HG03064 (cell line): ENCODE results near the gene LRRC59.
"Not testable (repeated sequence)": the region's sequence is repeated elsewhere in the genome, so short reads cannot be mapped to it uniquely, and the experiment has no call there.

ENCODE experiments used
- ATAC-seq: cut with Tn5 transposase; IDR thresholded peaks from one replicate; pipeline ENCODE4 v1.9.1; 2021; ENCODE audit warnings: low read depth; ENCODE audit not compliant: unreplicated experiment

Gene LRRC59

DNA sequence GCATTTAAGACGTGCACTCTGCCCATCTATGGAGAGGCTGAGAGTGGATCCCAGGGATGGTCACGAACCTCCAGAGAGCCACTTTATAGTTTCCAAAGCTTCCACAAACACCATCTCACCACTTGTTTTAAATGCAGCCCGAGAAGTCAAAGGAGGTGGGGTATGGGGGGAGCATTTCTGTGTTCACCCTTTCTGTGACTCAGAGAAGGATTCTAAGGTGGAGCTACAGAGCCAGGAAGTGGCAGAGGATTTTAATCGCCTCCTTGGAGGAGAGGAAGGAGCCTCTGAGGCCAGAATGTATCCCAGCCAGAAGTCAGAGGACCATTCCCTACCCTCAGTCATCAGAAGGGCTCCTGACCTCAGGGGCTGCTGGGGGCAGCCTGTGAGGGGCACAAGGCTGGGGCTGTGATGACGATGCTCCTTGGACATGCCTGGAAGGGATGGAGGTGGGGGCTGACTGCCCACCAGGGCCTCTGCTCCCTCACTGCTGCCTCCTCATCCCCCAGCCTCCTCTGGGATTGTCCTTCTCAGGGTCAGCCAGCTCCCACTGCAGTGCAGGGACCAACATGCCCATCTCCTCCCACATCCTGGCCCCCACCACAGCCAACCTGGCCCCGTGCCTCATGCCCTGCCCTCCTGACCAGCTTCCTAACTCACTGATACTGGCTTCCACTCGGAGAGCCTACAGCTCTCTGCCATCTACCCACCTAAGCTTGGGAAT lies 48.6 kb downstream of the LRRC59 start:
- no peak for ATAC-seq

DNA sequence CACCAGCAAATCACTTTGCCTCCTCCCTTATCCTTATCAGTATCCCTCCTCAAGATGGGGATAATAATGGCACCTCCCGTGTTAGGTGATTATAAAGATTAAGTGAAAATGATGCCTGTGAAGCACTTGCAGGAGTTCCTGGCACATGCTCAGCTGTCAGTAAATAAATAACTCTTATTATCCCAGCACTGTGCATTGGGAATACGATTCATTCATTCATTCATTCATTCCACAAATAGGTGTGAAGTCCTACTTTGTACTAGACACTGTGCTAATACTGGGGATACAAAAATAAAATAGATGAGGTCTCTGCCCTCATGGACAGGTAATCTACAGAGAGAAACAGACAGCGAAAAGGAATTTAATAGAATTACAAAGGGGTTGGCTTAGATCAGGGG lies 49.4 kb downstream of the LRRC59 start:
- no peak for ATAC-seq

DNA sequence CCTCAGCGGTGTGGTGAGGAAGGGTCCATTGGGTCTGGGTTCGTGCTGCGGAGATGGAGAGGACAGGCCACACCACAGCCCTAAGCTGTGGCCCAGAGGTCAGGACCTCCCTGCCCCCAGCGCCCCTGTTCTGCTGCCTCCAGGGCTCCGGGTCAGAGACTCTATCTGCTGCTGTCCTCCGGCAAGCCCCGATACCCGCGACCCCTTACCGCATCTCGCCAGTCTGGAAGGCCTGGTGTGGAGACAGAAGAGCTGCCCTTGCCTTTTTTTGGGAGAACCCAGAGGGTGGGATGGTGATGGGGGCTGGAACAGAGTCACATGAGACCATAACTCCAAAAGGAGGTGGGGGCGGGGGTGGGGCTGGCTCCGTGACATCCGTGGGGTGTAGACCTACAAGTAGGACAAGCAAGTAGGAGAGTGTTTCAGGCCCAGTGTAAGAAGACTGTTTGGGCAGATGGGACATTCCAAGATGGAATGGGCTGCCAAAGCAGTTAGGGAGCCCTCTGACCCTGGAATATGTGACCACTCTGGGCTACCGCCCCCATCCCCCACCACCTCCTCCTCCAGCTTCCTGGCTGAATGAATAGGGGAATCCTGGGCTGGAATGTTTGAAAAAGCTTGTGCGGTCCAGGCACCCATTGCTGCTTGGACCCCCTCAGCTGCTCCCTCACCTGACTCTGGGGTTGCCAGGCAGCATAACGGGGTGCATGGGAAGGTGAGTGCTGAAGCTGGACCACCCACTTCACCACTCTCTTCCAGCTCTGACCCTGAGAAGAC lies 50.0 kb downstream of the LRRC59 start:
- ATAC-seq, result no peak

DNA sequence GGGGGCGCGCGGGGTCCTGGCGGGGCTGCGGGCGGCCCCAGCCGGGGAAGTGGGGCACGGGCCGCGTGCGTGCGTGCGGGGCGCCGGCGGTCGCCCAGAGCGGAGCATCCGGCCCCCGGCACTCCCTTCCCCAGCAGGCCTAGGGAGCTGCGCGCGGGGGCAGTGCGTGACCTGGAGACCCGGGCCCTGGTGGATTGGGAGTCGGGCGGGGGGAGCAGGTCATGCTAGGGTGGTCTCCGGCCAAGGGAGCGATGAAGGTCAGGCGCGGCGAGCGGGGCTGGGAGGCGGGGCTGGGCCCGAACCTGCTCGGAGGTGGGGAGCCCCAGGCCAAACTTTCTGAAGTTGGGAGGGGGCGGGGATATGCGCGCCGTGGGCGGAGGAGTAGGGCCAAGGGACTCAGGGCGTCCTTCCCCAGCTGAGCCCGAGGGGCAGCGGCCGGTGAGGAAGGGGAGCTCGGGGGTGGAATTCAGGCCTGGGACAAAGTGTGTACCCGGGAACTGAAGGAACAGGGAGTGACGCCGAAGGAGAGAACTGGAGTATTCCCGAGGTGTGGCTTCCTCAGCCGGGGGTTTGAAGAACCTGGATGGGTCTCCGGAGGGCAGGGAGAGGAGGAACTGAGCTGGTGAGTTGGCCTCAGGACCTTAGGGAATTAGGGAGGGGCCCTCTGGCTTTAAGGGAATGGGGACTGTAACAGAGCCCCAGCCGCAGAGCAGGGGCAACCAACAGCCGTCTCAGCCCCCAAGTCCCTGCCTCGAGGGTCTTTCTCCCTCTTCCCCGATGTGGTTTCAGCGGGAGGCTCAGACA lies 50.8 kb downstream of the LRRC59 start:
- peak; percentile 52 for ATAC-seq

DNA sequence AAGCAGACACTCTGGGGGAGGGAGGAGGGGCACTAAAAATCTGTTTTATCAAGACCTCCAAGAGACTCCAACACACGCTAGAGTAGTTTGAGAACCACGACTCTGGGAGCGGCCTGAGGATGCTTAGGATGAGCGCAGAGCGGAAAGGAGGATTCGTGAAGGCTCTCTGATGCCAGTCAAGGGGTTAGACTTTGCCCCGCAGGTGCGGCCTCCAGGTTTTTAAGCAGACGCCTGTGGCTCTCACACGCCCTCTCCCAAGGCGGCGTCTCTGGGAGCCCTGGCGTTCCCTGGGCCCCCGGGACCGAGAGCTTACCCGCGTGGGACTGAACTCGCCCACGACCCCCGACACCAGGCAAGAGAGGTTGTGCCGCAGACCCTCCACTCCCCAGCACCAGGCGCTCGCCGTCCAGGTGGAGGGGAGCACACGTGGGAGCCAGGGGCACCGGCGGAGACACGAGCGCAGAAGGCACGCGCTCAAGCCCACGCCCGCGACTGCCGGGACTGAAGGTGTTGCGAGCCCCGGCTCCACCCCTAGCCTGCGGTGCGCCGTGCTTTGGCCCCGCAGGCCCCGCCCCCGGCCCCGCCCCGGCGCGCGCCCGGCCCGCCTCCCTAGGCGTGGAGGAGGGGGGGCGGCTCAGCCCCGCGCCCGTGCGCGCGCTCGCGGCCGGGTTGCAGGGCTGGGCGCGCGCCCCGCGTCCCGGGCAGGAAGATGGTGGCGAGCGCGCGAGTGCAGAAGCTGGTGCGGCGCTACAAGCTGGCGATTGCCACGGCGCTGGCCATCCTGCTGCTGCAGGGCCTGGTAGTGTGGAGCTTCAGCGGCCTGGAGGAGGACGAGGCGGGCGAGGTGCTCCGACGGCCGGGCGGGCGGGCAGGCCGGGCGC lies 51.7 kb downstream of the LRRC59 start, which contains the start of gene XYLT2:
TSS of gene XYLT2 (plus strand) at position 695 of the 881 bp plus-strand sequence. CDS start at position 710, 15 bp downstream.
- ATAC-seq, result peak; percentile 87

DNA sequence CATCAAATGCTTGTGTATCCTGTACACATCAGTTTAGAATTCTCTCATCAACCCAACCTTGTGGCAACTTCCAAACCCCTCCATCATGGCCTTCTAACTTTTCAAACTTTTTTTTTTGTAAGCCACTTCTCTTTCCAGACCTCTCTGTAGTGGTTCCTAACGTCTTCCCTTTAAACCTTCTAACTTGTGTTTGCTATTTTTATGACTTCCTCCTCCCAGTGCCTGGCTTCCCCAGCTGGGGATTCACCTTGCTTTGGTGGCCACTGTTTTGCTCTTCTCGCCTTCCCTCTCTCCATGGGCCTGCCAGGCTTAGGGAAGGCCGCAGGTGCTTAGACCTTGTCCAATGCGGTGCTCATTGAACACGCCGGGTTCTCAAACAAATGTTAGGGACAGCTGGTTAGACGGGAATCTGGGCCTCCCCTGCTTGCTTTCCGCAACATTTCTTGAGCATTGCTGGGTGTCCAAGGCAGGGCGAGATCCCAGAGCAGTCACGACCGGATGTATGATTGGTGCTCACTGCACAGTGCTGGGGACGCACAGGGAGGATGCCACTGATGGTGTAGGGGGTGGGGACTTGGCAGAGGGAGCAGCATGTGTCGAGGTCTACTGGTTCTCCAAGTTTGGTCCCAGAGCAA lies 52.5 kb downstream of the LRRC59 start:
- no peak for ATAC-seq

DNA sequence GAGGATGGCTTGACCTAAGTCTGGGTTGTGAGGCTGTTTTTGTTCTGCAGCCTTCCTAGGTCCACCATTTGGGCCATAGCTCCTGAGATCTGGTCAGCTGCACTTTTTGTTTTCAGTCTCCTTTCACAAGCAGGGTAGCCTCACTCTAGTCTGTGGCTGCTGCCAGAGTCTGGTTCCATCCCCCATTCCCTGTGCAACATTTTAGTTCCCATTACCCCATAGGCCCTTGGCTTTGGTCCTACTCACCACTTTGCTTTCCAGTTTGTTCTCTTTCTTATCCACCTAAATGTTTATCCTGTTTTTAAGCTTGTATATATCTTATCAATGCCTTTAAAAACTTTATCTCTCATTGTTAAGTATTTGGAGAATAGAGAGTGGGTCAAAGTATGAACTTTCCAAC lies 57.9 kb downstream of the LRRC59 start:
- no peak for ATAC-seq

DNA sequence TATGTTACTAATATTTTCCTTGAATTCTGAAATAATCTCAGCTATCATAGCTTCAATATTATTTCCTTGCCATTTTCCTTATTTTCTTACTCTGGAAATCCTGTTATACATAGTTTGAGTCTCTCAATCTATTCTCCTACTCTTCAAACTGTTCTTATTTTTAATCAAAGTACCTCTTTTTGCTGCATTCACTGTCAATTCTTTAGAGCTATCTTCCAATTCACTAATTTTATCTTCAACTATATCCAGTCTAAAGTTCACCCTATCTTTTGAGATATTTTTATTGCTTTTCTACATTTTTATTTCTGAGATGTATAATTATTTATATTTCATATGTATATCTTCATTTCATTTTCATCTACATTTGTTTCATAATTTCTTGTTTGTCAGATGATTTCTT lies 58.7 kb downstream of the LRRC59 start:
- no peak for ATAC-seq

DNA sequence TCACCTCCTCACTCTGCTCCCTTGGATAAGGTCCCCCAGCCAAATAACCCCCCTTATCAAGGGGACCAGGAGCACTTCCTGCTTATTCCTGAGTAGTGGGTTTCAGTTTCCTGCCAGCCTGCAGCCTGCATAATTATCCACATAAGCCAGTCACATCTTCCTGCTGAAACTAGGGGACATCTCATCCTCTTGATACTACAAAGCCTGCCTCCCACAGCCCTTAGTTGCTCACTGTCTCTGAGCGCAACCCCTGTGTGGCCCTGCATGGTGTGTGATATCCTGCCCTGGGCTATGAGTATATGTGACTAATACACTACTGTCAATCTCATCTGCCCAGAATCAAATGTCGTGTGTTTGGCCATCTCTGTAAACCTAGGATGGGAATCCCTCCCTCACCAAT lies 59.4 kb downstream of the LRRC59 start:
- ATAC-seq, result no peak

DNA sequence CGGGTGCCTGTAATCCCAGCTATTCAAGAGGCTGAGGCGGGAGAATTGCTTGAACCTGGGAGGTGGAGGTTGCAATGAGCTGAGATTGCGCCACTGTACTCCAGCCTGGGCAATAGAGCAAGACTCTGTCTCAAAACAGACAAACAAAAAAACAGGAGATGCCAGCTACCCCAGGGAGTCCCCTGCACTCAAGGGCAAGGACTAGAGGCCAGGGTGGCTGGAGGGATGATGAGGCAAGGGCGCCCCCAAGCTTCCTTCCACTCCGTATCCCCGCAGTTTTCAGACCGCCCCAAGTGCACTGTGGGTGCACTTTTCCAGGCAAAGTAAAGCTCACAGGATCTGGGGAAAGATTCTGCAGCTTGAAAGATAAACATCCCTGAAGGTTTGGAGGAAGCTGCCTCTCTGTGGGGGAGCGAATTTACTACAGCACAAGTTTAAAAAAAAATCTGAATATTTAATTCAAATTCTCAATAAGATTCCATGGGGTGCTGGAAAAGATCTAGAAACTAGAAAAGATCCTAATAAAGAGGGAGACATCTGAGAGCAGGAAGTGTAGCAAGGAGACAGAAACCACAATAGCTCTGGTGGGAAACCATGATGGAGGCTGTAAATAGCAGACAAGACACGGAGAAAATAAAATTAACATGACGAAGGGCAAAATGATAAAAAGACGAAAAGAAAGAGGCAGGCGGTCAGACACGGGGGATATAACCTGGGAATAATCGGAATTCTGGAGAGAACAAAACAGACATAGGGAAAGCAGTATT lies 63.8 kb downstream of the LRRC59 start:
- ATAC-seq, result not testable (repeated sequence)

DNA sequence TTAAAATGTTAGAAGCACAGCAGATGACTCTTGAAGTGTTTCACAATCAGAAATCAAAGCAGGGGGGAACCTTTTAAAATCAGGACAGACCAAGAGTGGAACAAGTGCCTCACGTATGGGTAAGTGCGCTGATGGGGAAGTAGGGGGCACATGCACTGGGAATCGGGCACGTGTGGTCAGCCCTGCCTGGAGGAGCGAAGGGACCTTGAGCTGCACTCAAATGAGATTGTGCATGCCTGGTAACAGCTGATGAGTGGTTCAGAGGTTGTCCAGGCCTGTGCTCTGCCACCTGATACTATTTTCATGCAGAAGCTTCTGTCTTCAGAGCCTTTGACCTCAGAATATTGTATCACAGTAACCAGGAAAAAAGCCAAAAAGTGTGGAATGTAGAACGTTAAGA lies 65.1 kb downstream of the LRRC59 start:
- ATAC-seq, result no peak
